ENCODE measurements around the gene CDYL.

The CDYL gene

GRCh38 chr6:4820704-4821276 is 44.6 kb downstream of the CDYL start:
- no peak for TF ChIP-seq CTCF (IDR thresholded peaks at IDR 0.05)

- TF ChIP-seq CTCF (IDR thresholded peaks at IDR 0.05): no peak
Observed at GRCh38 chr6:4822476-4822875, 46.3 kb downstream of the CDYL start.

GRCh38 chr6:4828187-4828698 is 52.0 kb downstream of the CDYL start:
- TF ChIP-seq CTCF (IDR thresholded peaks at IDR 0.05): no peak

GRCh38 chr6:4829089-4829488 is 52.9 kb downstream of the CDYL start:
- no peak for TF ChIP-seq CTCF (IDR thresholded peaks at IDR 0.05)

- TF ChIP-seq CTCF (IDR thresholded peaks at IDR 0.05): no peak
Observed at GRCh38 chr6:4840169-4840568, 64.0 kb downstream of the CDYL start.

- TF ChIP-seq CTCF (IDR thresholded peaks at IDR 0.05): peak; percentile 38; the same call in 1 of the 2 replicates
Observed at GRCh38 chr6:4844108-4844507, 67.9 kb downstream of the CDYL start.

GRCh38 chr6:4846387-4846786 is 70.2 kb downstream of the CDYL start:
- TF ChIP-seq CTCF (IDR thresholded peaks at IDR 0.05): no peak

Measured in LNCAP (cell line).